ENCODE results near the gene SVIL.

The SVIL gene

GRCh38 chr10:29481906-29482440 is 152.8 kb downstream of the SVIL start:
- H4K20me1 ChIP-seq (ENCODE audit: insufficient read depth, low read length, poor library complexity, severe bottlenecking): no peaks in the 10 kb centered on the region
- no peaks in the 10 kb centered on the region for H3K9me2 ChIP-seq (replicated peaks; ENCODE audit: low read depth, low read length)
- no peaks in the 10 kb centered on the region for H3K27me3 ChIP-seq (ENCODE audit: insufficient read depth, low read length, poor library complexity, severe bottlenecking)
- H3K9ac ChIP-seq (ENCODE audit: low read depth, low read length, poor library complexity, severe bottlenecking): peak overlapping the region; percentile 56
- H3K4me2 ChIP-seq (ENCODE audit: low read depth, low read length, poor library complexity, severe bottlenecking): peak overlapping the region; percentile 61
- H3K4me3 ChIP-seq (ENCODE audit: low read length, poor library complexity, severe bottlenecking): peak overlapping the region; percentile 50
- H3F3A ChIP-seq (ENCODE audit: low read depth): no peaks in the 10 kb centered on the region
- H3K79me2 ChIP-seq (ENCODE audit: insufficient read depth, low read length): no peaks in the 10 kb centered on the region
- TF ChIP-seq CTCF (conservative IDR thresholded peaks at IDR 0.05; ENCODE audit: low read length) (no peak), EZH2phosphoT487 (IDR thresholded peaks at IDR 0.05; ENCODE audit: borderline replicate concordance) (no peak)
- H2AFZ ChIP-seq (ENCODE audit: low read length): 0 out of 2 replicates have a peak overlapping the region, but pooled peaks have one; percentile 18
- H3K9me3 ChIP-seq (ENCODE audit: insufficient read depth, low read depth, low read length): no peaks in the 10 kb centered on the region
- H3K36me3 ChIP-seq (ENCODE audit: insufficient read depth, low read length): no peaks in the 10 kb centered on the region
- H3K4me1 ChIP-seq (ENCODE audit: insufficient read depth, low read length, poor library complexity, severe bottlenecking): peaks cover 79% of the 10 kb centered on the region

DNA sequence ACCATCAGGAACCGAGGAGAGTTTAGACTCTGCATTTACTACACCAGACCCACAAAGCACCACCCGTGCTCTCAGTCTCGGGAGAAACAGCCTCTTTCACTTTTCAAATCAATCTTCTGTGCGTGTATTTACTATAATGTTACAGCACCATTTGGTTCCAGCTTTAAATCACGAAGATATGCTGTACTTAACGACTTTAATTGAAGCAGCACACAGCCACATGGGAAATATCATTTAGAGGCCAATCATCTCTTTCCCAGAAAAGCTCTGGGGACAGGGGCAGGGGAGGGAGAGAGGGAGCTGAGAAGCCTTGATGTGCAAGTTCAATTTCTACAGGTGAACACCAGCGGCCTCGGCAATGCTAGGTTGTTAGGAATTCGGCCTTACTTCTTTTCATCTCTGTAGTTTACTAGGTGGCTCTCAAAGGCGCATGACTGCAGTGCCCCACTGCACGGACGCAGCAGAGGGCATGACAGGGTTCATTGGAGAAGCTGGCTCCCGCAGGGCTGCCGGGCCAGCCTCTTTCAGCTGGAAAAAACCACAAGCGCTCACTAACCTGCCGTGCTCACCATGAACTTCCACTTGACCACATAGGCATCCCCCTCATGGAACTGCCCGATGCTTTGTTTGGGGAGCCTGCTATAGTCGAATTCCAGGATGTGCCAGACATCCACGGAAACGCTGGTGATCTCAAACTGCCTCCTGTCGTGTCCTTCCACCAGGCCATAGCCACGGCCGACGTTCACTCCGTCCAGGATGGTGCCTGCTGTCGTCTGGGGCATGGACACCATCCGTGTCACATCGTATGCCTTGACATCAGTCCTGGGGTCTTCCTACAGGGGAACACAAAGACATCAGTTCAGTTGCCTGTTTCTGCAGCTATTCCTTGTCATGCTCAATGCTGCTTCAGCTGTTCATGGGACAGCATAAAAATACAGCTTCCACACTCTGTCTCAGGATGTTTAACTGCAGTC is 154.5 kb downstream of the SVIL start:
- no peak overlapping the region for H2AFZ ChIP-seq (ENCODE audit: low read length)
- no peaks in the 10 kb centered on the region for H3K79me2 ChIP-seq (ENCODE audit: insufficient read depth, low read length)
- no peaks in the 10 kb centered on the region for H3K36me3 ChIP-seq (ENCODE audit: insufficient read depth, low read length)
- H3K9me3 ChIP-seq (ENCODE audit: insufficient read depth, low read depth, low read length): no peaks in the 10 kb centered on the region
- H3K9ac ChIP-seq (ENCODE audit: low read depth, low read length, poor library complexity, severe bottlenecking): peak overlapping the region; percentile 89
- peak overlapping the region; percentile 89 for H3K4me2 ChIP-seq (ENCODE audit: low read depth, low read length, poor library complexity, severe bottlenecking)
- H3F3A ChIP-seq (ENCODE audit: low read depth): no peaks in the 10 kb centered on the region
- no peaks in the 10 kb centered on the region for H3K9me2 ChIP-seq (replicated peaks; ENCODE audit: low read depth, low read length)
- H4K20me1 ChIP-seq (ENCODE audit: insufficient read depth, low read length, poor library complexity, severe bottlenecking): no peaks in the 10 kb centered on the region
- H3K27me3 ChIP-seq (ENCODE audit: insufficient read depth, low read length, poor library complexity, severe bottlenecking): no peaks in the 10 kb centered on the region
- H3K4me3 ChIP-seq (ENCODE audit: low read length, poor library complexity, severe bottlenecking): peak overlapping the region; percentile 68
- TF ChIP-seq CTCF (conservative IDR thresholded peaks at IDR 0.05; ENCODE audit: low read length) (no peak), EZH2phosphoT487 (IDR thresholded peaks at IDR 0.05; ENCODE audit: borderline replicate concordance) (no peak)
- H3K4me1 ChIP-seq (ENCODE audit: insufficient read depth, low read length, poor library complexity, severe bottlenecking): peaks cover 68% of the 10 kb centered on the region

- Histone ChIP-seq H3F3A (ENCODE audit: low read depth) (no peaks in the 10 kb centered on the region), H3K36me3 (ENCODE audit: insufficient read depth, low read length) (no peaks in the 10 kb centered on the region), H3K4me2 (ENCODE audit: low read depth, low read length, poor library complexity, severe bottlenecking) (peak overlapping the region; percentile 89), H3K9me2 (replicated peaks; ENCODE audit: low read depth, low read length) (no peaks in the 10 kb centered on the region), H4K20me1 (ENCODE audit: insufficient read depth, low read length, poor library complexity, severe bottlenecking) (no peaks in the 10 kb centered on the region), H3K9ac (ENCODE audit: low read depth, low read length, poor library complexity, severe bottlenecking) (peak overlapping the region; percentile 89), H2AFZ (ENCODE audit: low read length) (no peak overlapping the region), H3K27me3 (ENCODE audit: insufficient read depth, low read length, poor library complexity, severe bottlenecking) (no peaks in the 10 kb centered on the region), H3K4me3 (ENCODE audit: low read length, poor library complexity, severe bottlenecking) (peak overlapping the region; percentile 68), H3K79me2 (ENCODE audit: insufficient read depth, low read length) (no peaks in the 10 kb centered on the region), H3K9me3 (ENCODE audit: insufficient read depth, low read depth, low read length) (no peaks in the 10 kb centered on the region), H3K4me1 (ENCODE audit: insufficient read depth, low read length, poor library complexity, severe bottlenecking) (peaks cover 61% of the 10 kb centered on the region)
- peak; percentile 21; the same call in 1 of the 2 replicates for TF ChIP-seq CTCF (conservative IDR thresholded peaks at IDR 0.05; ENCODE audit: low read length)
- TF ChIP-seq EZH2phosphoT487 (IDR thresholded peaks at IDR 0.05; ENCODE audit: borderline replicate concordance): no peak
Measured at GRCh38 chr10:29479081-29479925, 155.5 kb downstream of the SVIL start.
